HG03097 (cell line): ENCODE results near the gene C11orf21.

Experiments used
- ATAC-seq: cut with Tn5 transposase; IDR thresholded peaks from one replicate; pipeline ENCODE4 v1.9.1; 2021; ENCODE audit not compliant: unreplicated experiment, low FRiP score

The C11orf21 gene

DNA sequence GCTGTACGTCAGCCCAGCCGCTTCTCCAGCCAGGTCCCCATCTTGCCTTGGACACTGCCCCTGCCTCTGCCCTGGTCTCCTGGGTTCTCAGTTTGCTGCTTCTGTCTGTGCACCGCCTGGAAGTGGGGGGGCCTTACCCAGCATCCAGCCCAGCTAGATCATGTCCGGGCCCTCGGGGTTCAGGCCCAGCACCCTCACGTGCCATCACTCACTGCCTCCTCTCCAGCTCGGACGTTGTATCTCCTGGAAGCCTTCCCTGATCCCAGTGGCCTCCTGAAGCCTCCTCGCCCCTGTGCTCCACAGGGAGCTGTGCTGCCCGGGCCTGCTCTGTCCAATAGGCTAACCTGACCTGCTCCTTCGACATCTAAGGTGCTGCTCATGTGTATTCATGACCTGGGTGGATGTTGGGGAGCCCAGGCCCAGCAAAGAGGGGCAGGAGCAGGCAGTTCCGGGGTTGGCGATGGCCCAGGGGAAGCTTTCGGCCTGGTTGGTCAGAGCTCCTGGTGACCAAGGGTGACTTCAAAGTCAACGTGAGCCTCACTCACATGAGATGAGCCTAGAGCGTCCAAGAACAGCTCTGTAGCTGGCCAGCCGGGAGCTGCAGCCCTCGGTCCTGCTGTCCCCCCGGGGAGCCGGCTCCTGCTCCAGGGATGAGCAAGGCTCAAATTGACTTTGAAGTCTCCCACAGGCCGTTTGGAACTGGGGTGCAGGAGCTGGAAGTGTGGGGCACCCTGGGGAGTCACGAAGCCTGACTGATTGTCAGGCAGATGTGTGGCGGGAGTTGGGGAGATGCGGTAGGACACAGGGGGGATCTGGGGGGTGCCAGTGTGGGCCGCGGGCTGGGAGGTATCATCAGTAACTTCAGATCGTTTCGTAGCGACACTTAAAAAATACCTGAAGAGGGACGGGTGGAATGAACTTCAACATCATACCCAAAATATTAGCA lies 26.1 kb downstream of the C11orf21 start:
- no peak for ATAC-seq

DNA sequence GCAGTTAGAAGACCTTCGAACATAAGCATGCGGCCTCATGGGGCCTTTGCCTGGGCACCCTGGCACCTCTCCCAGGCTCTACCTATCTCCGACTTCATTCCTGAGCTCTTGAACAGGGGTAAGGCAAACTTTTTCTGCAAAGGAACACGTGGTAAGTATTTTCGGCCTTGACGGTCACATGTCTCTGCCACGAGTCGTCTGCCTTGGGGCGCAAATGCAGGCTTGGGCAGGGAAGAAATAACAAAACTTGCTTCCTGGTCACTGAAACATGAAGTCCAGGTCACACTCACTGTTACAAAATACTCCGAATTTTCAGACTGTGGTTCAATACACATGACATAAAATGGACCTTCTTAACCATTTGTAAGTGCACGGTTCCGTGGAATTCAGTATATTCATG lies 27.9 kb downstream of the C11orf21 start:
- ATAC-seq, result no peak

GRCh38 chr11:2273311-2273710 lies 28.4 kb downstream of the C11orf21 start:
- no peak for ATAC-seq

- no peak for ATAC-seq
Observed at GRCh38 chr11:2272946-2273280, 28.8 kb downstream of the C11orf21 start.

GRCh38 chr11:2272228-2272945 lies 29.3 kb downstream of the C11orf21 start:
- no peak for ATAC-seq

DNA sequence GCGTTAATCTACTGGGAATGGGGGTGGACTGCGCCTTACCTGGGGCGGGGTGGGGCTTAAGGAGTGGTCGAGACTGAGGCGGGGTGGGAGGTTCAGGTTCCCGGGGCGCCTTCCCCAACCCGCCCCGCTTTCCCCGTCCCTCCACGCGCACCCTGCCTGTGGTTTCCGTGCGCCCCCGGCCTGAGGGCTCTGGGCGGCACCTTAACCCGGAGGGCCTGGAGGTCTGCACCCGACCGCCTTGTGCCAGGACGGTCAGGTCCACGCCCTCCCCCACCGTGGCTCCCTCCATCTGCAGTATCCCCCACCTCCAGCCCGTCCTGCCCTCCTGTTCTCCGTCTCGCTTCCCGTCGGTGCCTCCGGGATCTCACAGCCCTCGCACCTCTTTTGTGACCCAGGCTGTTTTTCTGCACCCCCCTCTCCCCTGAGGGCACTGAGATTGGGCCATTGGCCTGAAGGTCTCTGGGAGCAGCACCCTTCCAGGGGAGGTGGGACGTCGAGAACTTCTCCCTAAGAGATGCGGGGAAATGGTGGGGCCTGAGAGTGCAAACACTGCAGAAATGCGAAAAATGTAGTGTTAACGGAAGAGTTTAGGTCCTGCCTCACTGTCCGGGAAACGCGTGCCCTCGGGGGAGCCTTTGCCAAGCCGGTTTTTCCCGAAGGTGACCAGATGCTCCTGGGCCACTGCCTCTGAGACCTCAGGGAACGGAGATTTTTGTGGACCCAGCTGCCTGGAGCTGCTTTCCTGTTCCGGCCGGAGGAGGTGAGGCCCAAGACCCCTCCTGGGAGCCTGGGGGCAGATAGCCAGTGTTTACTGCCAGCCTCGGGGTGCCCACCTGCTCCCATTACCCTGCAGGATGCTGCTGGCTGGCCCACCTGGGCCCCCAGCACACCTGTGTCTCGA lies 30.1 kb downstream of the C11orf21 start:
- no peak for ATAC-seq

DNA sequence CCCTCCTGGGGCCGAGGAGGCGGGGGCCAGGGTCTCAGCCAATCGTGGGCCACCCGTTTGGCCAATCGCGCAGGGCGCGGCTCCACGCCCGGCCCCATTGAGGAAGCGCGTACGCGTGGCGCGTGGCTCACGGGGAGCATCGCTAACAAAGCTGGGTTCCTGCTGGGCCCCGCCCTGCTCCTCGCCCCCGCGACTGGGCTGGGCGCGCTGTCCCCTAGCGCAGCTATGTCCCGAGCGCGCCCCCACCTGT lies 30.7 kb downstream of the C11orf21 start:
- ATAC-seq, result no peak

GRCh38 chr11:2270322-2271076 lies 31.2 kb downstream of the C11orf21 start, which contains the start of gene ASCL2:
ASCL2 (minus strand) TSS chr11:2270588; CDS start chr11:2270332, 256 bp downstream.
- no peak for ATAC-seq

DNA sequence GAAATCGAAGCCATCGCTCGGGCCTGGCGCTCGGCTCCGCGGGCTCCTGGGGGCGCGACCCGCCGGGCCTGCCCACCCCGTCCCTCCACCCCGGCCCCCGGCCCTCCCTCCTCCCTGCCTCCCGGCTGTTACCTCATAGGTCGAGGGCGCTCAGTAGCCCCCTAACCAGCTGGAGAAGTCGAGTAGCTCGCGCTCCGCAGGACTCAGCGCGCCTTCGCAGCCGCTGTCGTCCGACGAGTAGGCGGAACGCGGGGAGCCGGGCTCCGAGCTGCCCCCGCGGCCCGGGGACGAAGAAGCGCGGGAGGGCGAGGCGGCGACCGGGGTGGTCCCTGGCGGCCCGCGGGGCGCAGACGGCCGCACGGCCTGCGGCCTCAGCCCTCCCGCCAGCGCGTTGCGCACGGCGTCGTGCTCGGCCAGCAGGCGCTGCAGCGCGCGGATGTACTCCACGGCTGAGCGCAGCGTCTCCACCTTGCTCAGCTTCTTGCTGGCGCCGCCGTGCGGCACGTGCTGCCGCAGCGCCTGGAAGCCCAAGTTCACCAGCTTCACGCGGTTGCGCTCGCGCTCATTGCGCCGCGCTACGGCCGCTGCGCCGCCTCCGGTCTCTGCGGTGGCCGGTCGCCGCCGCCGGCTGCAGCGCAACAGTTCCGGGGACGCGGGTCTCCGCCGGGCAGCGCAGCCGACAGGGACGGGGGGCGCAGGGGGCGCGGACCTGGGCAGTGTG lies 32.0 kb downstream of the C11orf21 start:
- ATAC-seq, result no peak

DNA sequence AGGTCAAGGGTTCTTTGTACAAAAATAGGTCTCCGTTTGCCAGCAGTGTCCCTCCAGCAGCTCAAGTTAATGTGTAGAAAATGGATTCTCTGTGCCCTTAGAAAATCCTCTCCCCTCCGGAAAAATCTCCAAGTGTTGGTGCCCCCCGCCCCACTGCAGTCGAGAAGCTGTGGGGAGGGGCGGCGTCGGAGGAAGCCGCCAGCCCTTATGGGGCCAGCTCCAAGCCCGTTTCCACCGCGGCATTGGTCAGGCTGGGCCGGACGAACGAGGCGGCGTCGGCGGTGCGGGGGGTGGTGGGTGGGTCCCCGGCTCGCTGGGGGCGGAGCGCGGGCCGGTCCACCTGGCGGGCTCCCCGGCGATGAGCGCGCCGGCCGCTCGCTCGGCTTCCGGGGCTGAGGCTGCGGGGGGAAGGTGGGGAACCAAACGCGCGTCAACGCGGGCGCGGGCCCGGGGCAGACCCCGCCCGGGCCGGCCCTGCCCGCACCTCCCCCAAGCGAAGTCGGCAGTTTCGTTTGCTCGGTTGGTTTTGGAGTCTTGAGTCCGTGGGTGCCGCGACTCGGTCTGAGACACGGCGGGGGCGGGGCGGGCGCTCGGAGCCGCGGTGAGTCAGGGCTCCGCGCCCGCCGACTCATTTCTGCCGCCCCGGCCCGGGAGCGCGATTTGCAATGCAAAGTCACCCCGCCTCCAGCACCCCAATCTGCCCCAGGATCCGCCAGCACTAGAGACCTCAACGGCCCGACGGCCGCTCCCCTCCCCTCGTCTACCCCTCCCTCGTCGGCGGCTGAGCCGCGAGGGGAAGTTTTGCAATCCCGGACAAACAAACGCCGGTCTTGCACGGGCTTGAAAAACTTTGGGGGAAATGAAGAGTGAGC lies 32.8 kb downstream of the C11orf21 start:
- ATAC-seq, result no peak

- ATAC-seq, result no peak
Observed at GRCh38 chr11:2267851-2268728, 33.6 kb downstream of the C11orf21 start.

DNA sequence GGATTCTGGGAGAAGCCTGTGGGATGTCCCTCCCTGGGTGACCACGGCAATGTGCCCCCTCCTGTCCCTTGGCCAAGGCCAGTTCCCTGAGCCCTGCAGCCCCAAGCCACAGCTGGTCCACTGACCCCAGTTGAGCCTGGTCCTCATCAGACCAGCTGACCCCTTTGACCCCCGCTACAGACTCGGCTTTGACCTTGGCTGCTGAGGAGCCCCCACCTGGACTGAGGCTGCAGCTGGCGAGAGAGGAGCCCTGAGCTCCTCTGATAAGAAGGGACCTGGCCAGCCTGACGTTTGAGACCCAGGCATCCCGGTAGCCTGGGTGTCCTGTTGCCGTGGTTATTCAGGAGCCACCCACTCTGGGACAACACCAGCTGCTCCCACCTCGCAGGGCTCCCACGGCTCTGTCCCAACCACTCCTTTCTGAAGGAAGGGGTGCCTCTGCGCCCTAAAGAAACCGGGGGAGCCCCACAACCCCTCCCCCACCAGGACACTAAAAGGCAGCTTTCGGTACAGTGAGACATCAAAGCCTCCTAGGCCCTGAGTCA lies 34.3 kb downstream of the C11orf21 start:
- ATAC-seq, result no peak

DNA sequence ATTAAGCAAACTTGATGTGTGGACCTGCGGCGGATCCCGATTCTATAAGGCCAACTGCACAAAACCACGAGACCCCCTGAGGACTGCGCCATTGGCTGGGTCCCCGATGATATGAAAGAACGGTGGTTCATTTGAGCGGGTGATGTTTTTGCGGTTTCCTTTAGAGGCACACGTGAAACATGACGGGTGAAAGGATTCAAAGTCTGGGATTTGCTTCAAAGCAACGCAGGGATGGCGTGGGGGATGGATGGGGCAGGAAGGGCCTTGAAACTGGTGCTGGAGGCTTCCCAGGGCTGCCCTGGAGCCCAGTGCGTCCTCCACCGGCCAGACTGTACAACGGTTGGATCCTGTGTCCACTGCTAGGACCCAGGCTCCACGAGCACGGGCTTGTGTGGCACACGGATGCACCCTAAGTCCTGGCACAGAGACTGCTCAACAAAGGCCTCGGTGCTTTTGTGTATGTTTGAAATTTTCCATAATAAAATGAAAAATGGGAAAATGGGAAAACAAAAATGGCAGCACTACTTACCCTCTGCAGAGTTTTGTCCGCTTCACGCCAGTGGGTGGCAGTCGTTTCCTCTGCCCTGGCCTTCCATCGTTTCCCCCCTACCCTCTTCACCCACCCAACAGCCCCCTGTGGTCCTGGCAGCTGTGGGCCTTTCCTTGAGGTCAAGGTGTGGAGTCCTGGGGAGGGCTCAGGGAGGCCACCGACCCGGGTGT lies 35.0 kb downstream of the C11orf21 start:
- ATAC-seq, result no peak

- ATAC-seq, result no peak
Observed at GRCh38 chr11:2265854-2266585, 35.7 kb downstream of the C11orf21 start.

DNA sequence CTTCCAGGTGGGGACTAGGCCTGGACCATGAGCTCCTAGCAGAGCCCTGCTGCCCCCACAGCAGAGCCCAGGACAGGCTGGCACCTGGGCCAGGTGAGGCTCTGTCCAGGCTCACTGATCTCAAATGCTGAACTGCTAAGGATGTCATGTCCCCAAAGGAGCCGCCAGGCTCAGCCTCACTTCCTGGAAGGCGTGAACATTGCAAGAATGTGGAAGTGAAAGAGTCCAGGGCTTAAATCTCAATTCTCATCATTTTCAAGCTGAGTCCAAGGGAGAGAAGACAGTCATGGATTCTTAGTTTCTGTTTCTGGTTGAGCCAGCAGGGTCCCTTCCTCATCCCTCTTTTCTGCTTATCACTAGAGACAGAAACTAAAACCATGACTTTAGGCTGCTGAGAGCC lies 36.3 kb downstream of the C11orf21 start:
- ATAC-seq, result peak; percentile 70

DNA sequence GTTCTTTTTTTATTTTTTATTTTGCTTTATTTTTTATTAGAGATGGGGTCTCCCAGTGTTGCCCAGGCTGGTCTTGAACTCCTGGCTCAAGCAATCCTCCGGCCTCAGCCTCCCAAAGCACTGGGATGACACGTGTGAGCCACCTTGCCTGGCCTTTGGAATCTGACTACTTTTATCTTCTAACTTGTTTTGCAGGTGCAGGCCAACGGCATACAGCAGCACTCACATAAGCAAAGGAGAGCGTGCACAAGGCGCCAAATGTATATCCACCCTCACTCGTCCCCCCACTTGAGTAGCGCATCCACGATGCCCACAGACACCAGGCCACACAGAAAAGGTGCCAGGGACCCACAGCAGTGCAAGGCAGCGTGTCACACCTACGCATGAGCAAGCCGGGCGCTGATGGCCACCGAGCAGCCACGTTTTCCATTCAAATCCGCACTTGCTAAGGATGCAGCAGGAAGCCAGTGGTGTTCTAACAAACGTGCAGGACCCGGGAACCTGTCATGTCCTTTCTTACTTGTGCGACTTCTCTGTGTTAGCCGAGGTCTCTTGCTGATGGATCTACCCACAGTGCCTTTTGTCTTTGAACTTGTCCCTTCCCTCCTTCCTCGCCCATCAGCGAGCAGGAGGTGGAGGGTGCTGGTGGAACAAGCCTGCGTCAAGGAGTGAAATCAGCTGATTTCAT lies 37.2 kb downstream of the C11orf21 start:
- no peak for ATAC-seq
